Measurements from ENCODE around the gene TEX30.

- TF ChIP-seq CTCF (IDR thresholded peaks at IDR 0.05): no peak
- TF ChIP-seq EZH2 (IDR thresholded peaks at IDR 0.05; ENCODE audit: borderline replicate concordance, insufficient read depth, low read depth, low read length, poor library complexity, severe bottlenecking): no peak
Observed at GRCh38 chr13:102742101-102742500, 31.5 kb downstream of the TEX30 start.

Measured in B cell (primary cell).